KMS-11 (cell line): ENCODE results near the gene KDSR.

Experiments used
- H2AFZ ChIP-seq: fragments of 200-600 bp; sonication (generic); 2 replicates; pipeline ENCODE4 v1.6.1; 2016; ENCODE audit warnings: antibody characterized with exemption, mixed run types, low read depth
- H3K27ac ChIP-seq: fragments of 200-600 bp; sonication (generic); 2 replicates; pipeline ENCODE4 v1.6.1; 2016; ENCODE audit warnings: mild to moderate bottlenecking, mixed run types
- H3K27me3 ChIP-seq: fragments of 200-600 bp; sonication (generic); 2 replicates; pipeline ENCODE4 v1.6.1; 2017; ENCODE audit warnings: mild to moderate bottlenecking, low read depth, mixed run types, moderate library complexity; ENCODE audit not compliant: insufficient read depth
- H3K36me3 ChIP-seq: fragments of 200-600 bp; sonication (generic); 2 replicates; pipeline ENCODE4 v1.6.1; 2017; ENCODE audit warnings: mild to moderate bottlenecking, mixed run types; ENCODE audit not compliant: insufficient read depth
- H3K4me1 ChIP-seq: fragments of 200-600 bp; sonication (generic); 2 replicates; pipeline ENCODE4 v1.6.1; 2016; ENCODE audit warnings: mild to moderate bottlenecking, low read depth, mixed run types; ENCODE audit not compliant: poor library complexity, severe bottlenecking
- H3K4me2 ChIP-seq: fragments of 200-600 bp; sonication (generic); 2 replicates; pipeline ENCODE4 v1.7.0; 2016; ENCODE audit warnings: mild to moderate bottlenecking, mixed run types
- H3K4me3 ChIP-seq: fragments of 200-600 bp; sonication (generic); IDR thresholded peaks from 2 replicates; pipeline ENCODE4 v1.6.1; 2017; ENCODE audit warnings: low read depth, low read length, mixed read lengths; ENCODE audit not compliant: insufficient read depth
- H3K79me2 ChIP-seq: fragments of 200-600 bp; sonication (generic); 2 replicates; pipeline ENCODE4 v1.6.1; 2016; ENCODE audit warnings: low read depth, mixed run types; ENCODE audit not compliant: insufficient read depth
- H3K9ac ChIP-seq: fragments of 200-600 bp; sonication (generic); 2 replicates; pipeline ENCODE4 v1.6.1; 2016; ENCODE audit warnings: mild to moderate bottlenecking, mixed run types
- H4K20me1 ChIP-seq: fragments of 200-600 bp; sonication (generic); 2 replicates; pipeline ENCODE4 v1.6.1; 2016; ENCODE audit warnings: mild to moderate bottlenecking, mixed run types; ENCODE audit not compliant: insufficient read depth
- CTCF ChIP-seq: fragments of 200-600 bp; sonication (generic); conservative IDR thresholded peaks from 2 replicates; pipeline ENCODE4 v1.6.1; 2017; ENCODE audit warnings: low read depth, mild to moderate bottlenecking, antibody characterized with exemption, low read length, moderate library complexity, mixed read lengths

Gene KDSR

GRCh38 chr18:63315131-63315662 lies 51.8 kb downstream of the KDSR start:
- H3K9ac ChIP-seq = no peak overlapping the region
- H3K4me2 ChIP-seq = peak overlapping the region; percentile 91
- peaks cover 91% of the 10 kb centered on the region for H3K79me2 ChIP-seq
- no peaks in the 10 kb centered on the region for H3K36me3 ChIP-seq
- H3K27me3 ChIP-seq = no peaks in the 10 kb centered on the region
- TF ChIP-seq CTCF = no peak
- H4K20me1 ChIP-seq = 0 out of 2 replicates have a peak, but pooled peaks cover 6% of the 10 kb centered on the region
- peaks cover 75% of the 10 kb centered on the region for H3K4me1 ChIP-seq
- no peak overlapping the region for H2AFZ ChIP-seq
- no peak overlapping the region for H3K4me3 ChIP-seq
- no peak overlapping the region for H3K27ac ChIP-seq

GRCh38 chr18:63314062-63314790 lies 52.8 kb downstream of the KDSR start:
- H3K9ac ChIP-seq = no peak overlapping the region
- TF ChIP-seq CTCF = no peak
- H4K20me1 ChIP-seq = 0 out of 2 replicates have a peak, but pooled peaks cover 6% of the 10 kb centered on the region
- no peak overlapping the region for H2AFZ ChIP-seq
- no peak overlapping the region for H3K27ac ChIP-seq
- H3K27me3 ChIP-seq = no peaks in the 10 kb centered on the region
- no peaks in the 10 kb centered on the region for H3K36me3 ChIP-seq
- peak overlapping the region; percentile 14; the same call in 1 of the 2 replicates for H3K4me2 ChIP-seq
- H3K4me3 ChIP-seq = no peak overlapping the region
- H3K79me2 ChIP-seq = peaks cover 93% of the 10 kb centered on the region
- peaks cover 84% of the 10 kb centered on the region for H3K4me1 ChIP-seq

GRCh38 chr18:63313396-63313917 lies 53.5 kb downstream of the KDSR start:
- Histone ChIP-seq H4K20me1 (0 out of 2 replicates have a peak, but pooled peaks cover 6% of the 10 kb centered on the region), H3K27ac (no peak overlapping the region), H3K79me2 (peaks cover 87% of the 10 kb centered on the region), H3K4me1 (peaks cover 92% of the 10 kb centered on the region), H3K4me3 (no peak overlapping the region), H3K4me2 (no peak overlapping the region), H3K27me3 (no peaks in the 10 kb centered on the region), H2AFZ (no peak overlapping the region), H3K9ac (no peak overlapping the region), H3K36me3 (no peaks in the 10 kb centered on the region)
- TF ChIP-seq CTCF = no peak

GRCh38 chr18:63312737-63313395 lies 54.1 kb downstream of the KDSR start:
- Histone ChIP-seq H3K27me3 (no peaks in the 10 kb centered on the region), H3K4me3 (no peak overlapping the region), H2AFZ (no peak overlapping the region), H3K9ac (no peak overlapping the region), H3K27ac (no peak overlapping the region), H3K36me3 (no peaks in the 10 kb centered on the region), H3K4me2 (no peak overlapping the region), H3K4me1 (peaks cover 98% of the 10 kb centered on the region), H4K20me1 (0 out of 2 replicates have a peak, but pooled peaks cover 6% of the 10 kb centered on the region), H3K79me2 (peaks cover 86% of the 10 kb centered on the region)
- no peak for TF ChIP-seq CTCF
